Prostate gland (tissue), 2 donors: Measurements from ENCODE around the gene SRGAP3.

ENCODE experiments used
- CTCF ChIP-seq, 4 experiments: fragments of 200-600 bp in 2 of 4; fragments of 450-650 bp in 2 of 4; sonication (generic) in 2 of 4; IDR thresholded peaks; 1 replicate in 3 of 4; 2 replicates in 1 of 4; pipeline ENCODE4 v1.5.1; 2016 to 2019; ENCODE audit warnings: antibody characterized with exemption in 4 of 4, mild to moderate bottlenecking in 2 of 4, moderate library complexity in 2 of 4
- POLR2AphosphoS5 ChIP-seq: sonication (generic); formaldehyde crosslinking; IDR thresholded peaks from one replicate; pipeline ENCODE4 v1.6.1; 2017; ENCODE audit warnings: antibody characterized with exemption

GRCh38 chr3:8981296-8981695, 268.1 kb downstream of the SRGAP3 start:
- TF ChIP-seq CTCF (IDR thresholded peaks at IDR 0.05) (no peak), POLR2AphosphoS5 (no peak)
